GM20431 (cell line): ENCODE measurements around the gene PALD1.

Experiments used
- in situ Hi-C: fragments of 300-500 bp; cut with MseI, MboI; formaldehyde crosslinking; loops from one replicate; pipeline ENCODE4 v1.15.0; 2020; ENCODE audit warnings: low sequenced_read_pairs; ENCODE audit not compliant: unreplicated experiment

The PALD1 gene

GRCh38 chr10:70530315-70530714 lies 51.7 kb downstream of the PALD1 start:
- in situ Hi-C loops = no loop called here

- in situ Hi-C loops = no loop called here
Observed at GRCh38 chr10:70532554-70533188, 54.1 kb downstream of the PALD1 start.

DNA sequence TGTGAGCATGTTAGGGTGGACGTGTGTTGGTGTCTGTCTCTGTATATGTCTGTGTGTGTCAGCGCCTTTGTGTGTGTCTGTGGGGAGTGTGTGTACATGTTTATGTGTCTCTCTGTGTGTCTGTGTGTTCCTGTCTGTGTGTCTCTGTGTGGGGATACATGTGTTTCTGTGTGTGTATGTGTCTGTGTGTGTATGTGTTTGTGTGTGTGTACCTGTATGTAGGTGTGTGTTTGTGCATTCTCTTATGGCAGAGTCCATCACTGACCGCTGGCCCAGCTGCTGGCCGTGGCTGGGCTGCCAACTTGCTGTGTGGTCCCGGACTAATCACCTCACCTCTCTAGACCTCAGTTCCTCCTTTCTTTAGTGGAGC lies 54.6 kb downstream of the PALD1 start:
- in situ Hi-C loops = no loop called here

DNA sequence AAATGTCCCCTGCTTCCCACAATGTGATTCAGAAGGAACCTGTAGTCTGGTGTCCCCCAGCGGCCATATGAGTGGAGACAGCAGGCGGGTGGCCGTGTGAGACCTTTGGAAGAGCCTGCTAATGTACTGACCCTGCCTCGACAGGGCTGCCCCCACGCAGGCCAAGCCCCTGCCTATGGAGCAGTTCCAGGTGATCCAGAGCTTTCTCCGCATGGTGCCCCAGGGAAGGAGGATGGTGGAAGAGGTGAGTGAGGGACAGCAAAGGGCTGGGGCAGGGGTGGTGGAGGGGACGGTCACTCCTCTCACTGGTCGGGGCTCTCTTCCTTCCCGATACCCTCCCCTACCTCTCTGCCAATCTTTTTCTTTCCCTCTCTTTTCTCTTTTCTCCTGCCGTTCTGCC lies 55.7 kb downstream of the PALD1 start:
- in situ Hi-C loops = no loop called here

- in situ Hi-C loops = no loop called here
Observed at GRCh38 chr10:70535001-70535400, 56.4 kb downstream of the PALD1 start.

GRCh38 chr10:70535451-70535850 lies 56.9 kb downstream of the PALD1 start:
- in situ Hi-C loops = no loop called here

DNA sequence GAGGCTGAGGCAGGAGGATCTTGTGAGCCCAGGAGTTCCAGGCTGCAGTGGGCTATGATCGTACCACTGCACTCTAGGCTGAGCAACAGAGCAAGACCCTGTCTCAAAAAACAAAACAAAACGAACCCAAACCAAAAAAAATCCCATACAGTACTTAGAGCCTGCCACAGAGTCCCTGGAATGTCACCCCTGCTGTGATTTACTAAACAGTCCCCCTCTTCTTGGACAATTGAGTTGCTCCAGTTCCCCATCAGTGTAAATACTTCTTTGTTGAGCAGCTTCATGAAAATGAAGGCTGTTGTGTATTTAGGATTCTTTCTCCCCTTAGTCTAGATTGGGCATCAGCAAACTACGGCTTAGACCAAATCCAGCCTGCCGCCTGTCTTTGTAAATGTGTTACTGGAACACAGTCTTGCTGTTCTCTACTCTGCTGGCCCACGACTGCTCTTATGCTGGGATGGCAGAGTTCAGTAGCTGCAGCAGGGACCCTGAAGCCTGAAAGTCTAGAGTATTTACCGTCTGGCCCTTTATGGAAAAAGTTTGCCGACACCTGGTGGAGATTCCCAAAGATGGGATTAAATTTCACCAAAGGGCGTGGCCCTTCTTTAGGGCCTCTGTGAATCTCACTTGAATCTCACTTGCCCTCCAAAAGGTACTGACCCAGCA lies 57.8 kb downstream of the PALD1 start:
- in situ Hi-C loops = no loop called here

GRCh38 chr10:70537398-70538194 lies 59.0 kb downstream of the PALD1 start:
- in situ Hi-C loops = no loop called here

DNA sequence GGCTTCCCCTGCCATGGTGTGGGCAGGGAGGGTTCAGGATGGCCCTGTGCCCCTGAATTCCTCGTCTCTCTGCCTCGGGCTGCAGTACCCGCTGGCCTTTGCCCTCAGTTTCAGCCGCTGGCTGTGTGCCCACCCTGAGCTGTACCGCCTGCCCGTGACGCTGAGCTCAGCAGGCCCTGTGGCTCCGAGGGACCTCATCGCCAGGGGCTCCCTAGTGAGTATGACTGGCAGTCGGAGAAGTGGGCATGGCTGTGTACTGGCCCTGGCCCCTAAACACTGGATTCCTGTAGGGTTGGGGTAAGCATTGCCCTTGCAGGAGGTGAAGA lies 59.6 kb downstream of the PALD1 start:
- in situ Hi-C loops = no loop called here

DNA sequence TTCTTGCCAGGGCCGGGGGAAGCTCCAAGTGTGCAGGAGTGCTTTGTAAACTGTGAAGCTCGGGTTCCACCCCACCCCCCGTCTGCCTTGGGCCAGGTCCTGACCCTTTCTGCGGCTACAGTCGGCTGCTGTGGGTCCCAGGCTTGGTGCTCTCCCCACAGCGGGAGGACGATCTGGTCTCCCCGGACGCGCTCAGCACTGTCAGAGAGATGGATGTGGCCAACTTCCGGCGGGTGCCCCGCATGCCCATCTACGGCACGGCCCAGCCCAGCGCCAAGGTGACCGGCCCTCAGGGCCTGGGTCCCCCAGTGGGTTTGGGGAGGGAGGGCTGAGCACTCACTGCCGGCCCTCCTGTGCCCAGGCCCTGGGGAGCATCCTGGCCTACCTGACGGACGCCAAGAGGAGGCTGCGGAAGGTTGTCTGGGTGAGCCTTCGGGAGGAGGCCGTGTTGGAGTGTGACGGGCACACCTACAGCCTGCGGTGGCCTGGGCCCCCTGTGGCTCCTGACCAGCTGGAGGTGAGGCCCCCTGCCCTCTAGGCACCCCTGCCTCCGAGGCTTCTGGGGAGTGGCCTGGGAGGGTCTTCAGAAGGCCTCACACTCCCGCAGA lies 60.3 kb downstream of the PALD1 start:
- in situ Hi-C loops = no loop called here

GRCh38 chr10:70539471-70539870 lies 60.9 kb downstream of the PALD1 start:
- in situ Hi-C loops = no loop called here

GRCh38 chr10:70540089-70540788 lies 61.7 kb downstream of the PALD1 start:
- in situ Hi-C loops = loop anchor here (10.0 kb wide), 1 partner anchor 75 kb away; no protein-coding TSS in a partner anchor

GRCh38 chr10:70540789-70541360 lies 62.3 kb downstream of the PALD1 start:
- in situ Hi-C loops = loop anchor here (10.0 kb wide), 1 partner anchor 76 kb away; no protein-coding TSS in a partner anchor

DNA sequence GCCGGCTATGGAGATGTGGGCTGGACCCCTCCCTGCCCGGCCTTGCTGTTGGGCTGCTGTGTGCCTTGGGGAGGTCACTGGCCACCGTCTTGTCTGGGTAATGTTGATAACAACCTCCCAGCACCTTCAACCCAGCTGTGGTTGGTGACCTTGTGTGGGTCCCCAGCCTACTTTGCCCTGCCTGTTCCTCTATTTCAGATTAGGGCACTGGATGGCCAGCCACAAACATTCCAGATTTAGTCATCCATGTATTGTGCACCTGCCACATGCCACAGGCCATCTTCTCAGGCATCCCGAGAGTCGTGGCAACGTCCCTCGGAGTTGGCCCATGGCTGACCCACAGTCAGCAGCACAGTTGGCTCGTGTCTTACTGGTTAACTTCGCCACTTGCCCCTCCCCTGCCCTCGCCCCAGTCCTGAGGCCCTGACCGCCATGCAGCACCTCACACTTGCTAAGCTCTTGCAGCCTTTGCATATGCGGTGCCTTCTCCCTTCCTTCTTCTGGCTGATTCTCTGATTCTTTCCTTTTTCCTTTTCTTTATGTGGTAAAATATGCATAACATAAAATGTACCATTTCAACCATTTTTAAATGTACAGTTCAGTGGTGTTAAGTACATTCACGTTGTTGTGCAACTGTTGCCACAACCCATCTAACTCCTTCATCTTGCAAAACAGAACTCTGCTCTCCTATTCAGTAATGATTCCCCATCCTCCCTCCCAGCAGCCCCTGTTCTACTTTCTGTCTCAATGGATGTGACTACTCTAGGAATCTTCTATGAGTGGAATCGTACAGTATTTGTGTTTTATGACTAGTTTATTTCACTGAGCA lies 63.4 kb downstream of the PALD1 start:
- in situ Hi-C loops = loop anchor here (10.0 kb wide), 1 partner anchor 77 kb away; no protein-coding TSS in a partner anchor

DNA sequence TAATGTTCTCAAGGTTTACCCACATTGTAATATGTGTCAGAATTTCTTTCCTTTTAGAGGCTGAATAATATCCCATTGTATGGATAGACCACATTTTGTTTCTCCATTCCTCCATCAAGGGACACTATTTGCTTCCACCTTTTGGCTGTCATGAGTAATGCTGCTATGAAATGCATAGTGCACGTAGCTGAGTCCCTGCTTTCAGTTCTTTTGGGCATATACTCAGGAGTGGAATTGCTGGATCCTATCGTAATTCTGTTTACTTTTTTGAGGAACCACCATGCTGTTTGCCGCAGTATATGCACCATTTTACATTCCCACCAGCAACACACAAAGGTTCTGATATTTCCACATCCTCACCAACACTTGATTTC lies 64.0 kb downstream of the PALD1 start:
- in situ Hi-C loops = loop anchor here (10.0 kb wide), 1 partner anchor 78 kb away; no protein-coding TSS in a partner anchor

DNA sequence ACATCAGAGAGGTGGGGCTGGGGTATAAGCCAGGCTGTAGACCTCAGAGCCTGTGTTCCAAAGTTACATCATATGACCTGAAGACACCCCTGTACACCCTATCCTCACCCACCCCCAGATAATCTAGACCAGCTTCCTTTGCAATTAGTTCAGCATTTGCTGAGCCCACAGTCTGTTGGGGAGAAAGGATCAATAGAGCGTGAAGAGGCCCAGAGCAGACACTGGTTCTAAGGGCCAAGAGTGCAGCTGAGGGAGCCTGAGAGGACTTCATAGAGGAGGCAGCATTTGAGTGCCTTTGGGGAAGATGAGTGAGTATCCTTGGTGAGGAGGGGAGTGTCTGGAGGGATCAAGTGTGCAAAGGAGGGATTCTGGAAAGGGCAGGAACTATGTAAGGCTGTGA lies 65.3 kb downstream of the PALD1 start:
- in situ Hi-C loops = loop anchor here (10.0 kb wide), 1 partner anchor 79 kb away; no protein-coding TSS in a partner anchor

- in situ Hi-C loops = loop anchor here (5.0 to 10.0 kb wide), 2 partner anchors 80 to 218 kb away; no protein-coding TSS in a partner anchor
Observed at GRCh38 chr10:70544431-70545340, 66.1 kb downstream of the PALD1 start.

GRCh38 chr10:70546584-70546983 lies 68.0 kb downstream of the PALD1 start:
- in situ Hi-C loops = loop anchor here (5.0 to 10.0 kb wide), 2 partner anchors 82 to 216 kb away; no protein-coding TSS in a partner anchor
